Tibial artery (tissue), 4 donors: ENCODE data around the gene PPP2R5E.

Source experiments
- DNase-seq, 2 donors: peaks; one replicate each; pipeline ENCODE4 v3.0.0-alpha.2; 2019
- H3K27ac ChIP-seq, 2 donors: fragments of 200-600 bp; sonication (generic) in 1 of 2; 1 replicate in 1 of 2; 2 replicates in 1 of 2; pipeline ENCODE4 v1.5.1; 2018 to 2019; ENCODE audit warnings: mild to moderate bottlenecking in 1 of 2
- H3K27me3 ChIP-seq, 2 donors: fragments of 200-600 bp; sonication (generic) in 1 of 2; one replicate each; pipeline versions ENCODE4 v1.5.1 to v1.6.0; 2016 to 2019
- H3K36me3 ChIP-seq, 3 donors: fragments of 200-600 bp; sonication (generic) in 2 of 3; one replicate each; pipeline ENCODE4 v1.5.1; 2016 to 2019; ENCODE audit warnings: mild to moderate bottlenecking in 2 of 3
- H3K4me1 ChIP-seq, 4 donors: fragments of 200-600 bp; sonication (generic) in 2 of 4; 1 replicate in 3 of 4; 2 replicates in 1 of 4; pipeline ENCODE4 v1.5.1; 2016 to 2019
- H3K4me3 ChIP-seq, 2 donors: fragments of 200-600 bp; sonication (generic) in 1 of 2; 1 replicate in 1 of 2; 2 replicates in 1 of 2; pipeline ENCODE4 v1.5.1; 2018 to 2019; ENCODE audit warnings: mild to moderate bottlenecking in 2 of 2
- H3K9me3 ChIP-seq, 3 donors: fragments of 200-600 bp; sonication (generic) in 1 of 3; one replicate each; pipeline ENCODE4 v1.5.1; 2016 to 2019
- intact Hi-C: fragments of 100-400 bp; cut with DNase I; formaldehyde crosslinking; loops from one replicate; pipeline ENCODE4 v1.15.0; 2023; ENCODE audit warnings: low total_unique reads
- TF ChIP-seq, protein P1 (sequence below), 2 experiments: fragments of 200-600 bp in 1 of 2; fragments of 450-650 bp in 1 of 2; IDR thresholded peaks; one replicate each; pipeline ENCODE4 v1.5.1; 2017 to 2019; ENCODE audit warnings: antibody characterized with exemption in 2 of 2, mild to moderate bottlenecking in 1 of 2, moderate library complexity in 1 of 2

The PPP2R5E gene

DNA sequence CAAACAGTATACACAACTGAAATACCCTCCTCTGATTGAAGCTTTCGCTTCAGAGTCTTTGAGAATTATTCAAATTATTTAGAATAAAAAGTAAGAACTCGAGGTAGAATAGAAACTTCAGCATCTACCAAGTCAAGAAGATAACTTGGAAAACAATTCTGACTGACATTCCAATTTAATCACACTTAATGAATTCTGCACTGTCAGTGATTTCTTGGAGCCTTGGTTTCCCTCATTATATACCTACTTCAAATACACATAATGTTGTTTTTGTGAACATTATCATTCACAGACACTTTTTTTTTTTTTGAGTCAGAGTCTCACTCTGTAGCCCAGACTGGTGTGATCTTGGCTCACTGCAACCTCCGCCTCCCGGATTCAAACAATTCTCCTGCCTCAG, 27.9 kb downstream of the PPP2R5E start:
- no peak overlapping the region for H3K4me3 ChIP-seq
- H3K4me1 ChIP-seq: peaks cover 0 to 14% (median 0%) of the 10 kb centered on the region in 4 donors
- no peak overlapping the region for H3K27ac ChIP-seq
- no peaks in the 10 kb centered on the region for H3K27me3 ChIP-seq
- H3K36me3 ChIP-seq: no peaks in the 10 kb centered on the region
- TF ChIP-seq, protein P1, sequence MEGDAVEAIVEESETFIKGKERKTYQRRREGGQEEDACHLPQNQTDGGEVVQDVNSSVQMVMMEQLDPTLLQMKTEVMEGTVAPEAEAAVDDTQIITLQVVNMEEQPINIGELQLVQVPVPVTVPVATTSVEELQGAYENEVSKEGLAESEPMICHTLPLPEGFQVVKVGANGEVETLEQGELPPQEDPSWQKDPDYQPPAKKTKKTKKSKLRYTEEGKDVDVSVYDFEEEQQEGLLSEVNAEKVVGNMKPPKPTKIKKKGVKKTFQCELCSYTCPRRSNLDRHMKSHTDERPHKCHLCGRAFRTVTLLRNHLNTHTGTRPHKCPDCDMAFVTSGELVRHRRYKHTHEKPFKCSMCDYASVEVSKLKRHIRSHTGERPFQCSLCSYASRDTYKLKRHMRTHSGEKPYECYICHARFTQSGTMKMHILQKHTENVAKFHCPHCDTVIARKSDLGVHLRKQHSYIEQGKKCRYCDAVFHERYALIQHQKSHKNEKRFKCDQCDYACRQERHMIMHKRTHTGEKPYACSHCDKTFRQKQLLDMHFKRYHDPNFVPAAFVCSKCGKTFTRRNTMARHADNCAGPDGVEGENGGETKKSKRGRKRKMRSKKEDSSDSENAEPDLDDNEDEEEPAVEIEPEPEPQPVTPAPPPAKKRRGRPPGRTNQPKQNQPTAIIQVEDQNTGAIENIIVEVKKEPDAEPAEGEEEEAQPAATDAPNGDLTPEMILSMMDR (IDR thresholded peaks at IDR 0.05): no peak
- no peaks in the 10 kb centered on the region for H3K9me3 ChIP-seq
- intact Hi-C loops: no loop called here
- no peak for DNase-seq

DNA sequence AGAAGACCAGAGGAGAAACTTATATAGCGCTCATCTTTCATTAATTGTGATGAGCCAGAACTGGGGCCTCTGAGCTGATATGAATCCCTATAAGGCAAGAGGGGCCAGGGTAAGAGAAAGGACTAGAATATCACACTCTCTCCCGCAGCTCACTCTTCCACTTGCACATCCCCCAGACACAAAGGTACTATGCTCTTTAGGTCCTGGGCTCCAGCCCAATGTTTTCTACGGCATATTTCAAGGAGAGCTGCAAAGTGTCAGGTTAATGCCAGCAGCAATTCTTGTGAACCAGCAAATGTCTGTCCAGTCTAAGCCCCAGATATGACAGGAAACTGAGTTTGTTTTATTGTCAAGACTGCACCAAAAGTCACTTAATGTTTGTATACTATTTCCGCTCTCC, 29.4 kb downstream of the PPP2R5E start:
- no peaks in the 10 kb centered on the region for H3K36me3 ChIP-seq
- no peaks in the 10 kb centered on the region for H3K27me3 ChIP-seq
- intact Hi-C loops: no loop called here
- H3K9me3 ChIP-seq: no peaks in the 10 kb centered on the region
- no peak overlapping the region for H3K27ac ChIP-seq
- TF ChIP-seq, protein P1 (IDR thresholded peaks at IDR 0.05): no peak
- H3K4me3 ChIP-seq: no peak overlapping the region
- no peak for DNase-seq
- H3K4me1 ChIP-seq: peaks cover 0 to 14% (median 0%) of the 10 kb centered on the region in 4 donors

- Histone ChIP-seq H3K4me1 (peaks cover 0 to 14% (median 0%) of the 10 kb centered on the region in 4 donors), H3K27ac (no peak overlapping the region), H3K27me3 (no peaks in the 10 kb centered on the region), H3K36me3 (no peaks in the 10 kb centered on the region), H3K9me3 (no peaks in the 10 kb centered on the region), H3K4me3 (no peak overlapping the region)
- DNase-seq: no peak
- intact Hi-C loops: no loop called here
- TF ChIP-seq, protein P1 (IDR thresholded peaks at IDR 0.05): no peak
Measured at GRCh38 chr14:63512861-63513260, 30.3 kb downstream of the PPP2R5E start.

- TF ChIP-seq, protein P1 (IDR thresholded peaks at IDR 0.05): no peak
- no peak overlapping the region for H3K4me3 ChIP-seq
- intact Hi-C loops: no loop called here
Measured at GRCh38 chr14:63510538-63510937, 32.6 kb downstream of the PPP2R5E start.

GRCh38 chr14:63508033-63508432, 35.1 kb downstream of the PPP2R5E start:
- intact Hi-C loops: no loop called here
- TF ChIP-seq, protein P1 (IDR thresholded peaks at IDR 0.05): no peak
- no peak for DNase-seq

More at GRCh38 chr14:63510538-63510937, 32.6 kb downstream of the PPP2R5E start:
- Histone ChIP-seq H3K36me3 (no peaks in the 10 kb centered on the region), H3K9me3 (no peaks in the 10 kb centered on the region), H3K4me1 (peaks cover 0 to 17% (median 0%) of the 10 kb centered on the region in 4 donors), H3K27ac (no peak overlapping the region), H3K27me3 (no peaks in the 10 kb centered on the region)
- DNase-seq: no peak

DNA sequence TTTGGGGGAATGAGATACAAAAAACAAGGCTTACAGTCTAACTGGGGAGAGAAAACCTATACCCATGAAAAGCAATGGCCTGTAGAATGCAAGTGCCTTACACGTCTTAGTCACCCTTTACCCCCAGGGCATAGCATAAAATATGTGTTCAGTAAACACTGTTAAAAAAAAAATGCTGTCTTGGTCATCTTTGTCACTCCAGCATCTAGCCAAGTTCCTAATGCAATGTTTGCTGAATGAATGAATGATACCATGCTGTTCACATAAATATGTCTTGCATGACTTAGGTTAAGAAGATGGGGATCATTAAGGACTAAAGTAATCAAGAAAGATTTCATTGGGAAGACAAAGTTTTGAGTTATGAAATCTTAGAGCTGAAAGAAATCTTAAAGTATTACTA, 38.5 kb downstream of the PPP2R5E start:
- H3K27me3 ChIP-seq: no peaks in the 10 kb centered on the region

More at GRCh38 chr14:63508033-63508432, 35.1 kb downstream of the PPP2R5E start:
- no peak overlapping the region for H3K4me3 ChIP-seq
- no peaks in the 10 kb centered on the region for H3K36me3 ChIP-seq
- H3K4me1 ChIP-seq: peaks cover 0 to 3% (median 0%) of the 10 kb centered on the region in 4 donors
- H3K27ac ChIP-seq: no peak overlapping the region
- no peaks in the 10 kb centered on the region for H3K27me3 ChIP-seq
- no peaks in the 10 kb centered on the region for H3K9me3 ChIP-seq

More for the DNA sequence above, 38.5 kb downstream of the PPP2R5E start:
- Histone ChIP-seq H3K36me3 (no peaks in the 10 kb centered on the region), H3K27ac (no peak overlapping the region), H3K4me1 (peaks cover 0 to 10% (median 1%) of the 10 kb centered on the region in 4 donors), H3K9me3 (no peaks in the 10 kb centered on the region), H3K4me3 (no peak overlapping the region)
- DNase-seq: no peak
- intact Hi-C loops: no loop called here
- TF ChIP-seq, protein P1 (IDR thresholded peaks at IDR 0.05): no peak
